Activated CD4-positive, alpha-beta T cell treated with anti-CD3 and anti-CD28 coated beads, Interleukin-2, amount 10 ng/mL, durations not matched to agents 7 days and 5 days (primary cell): ENCODE data around the gene AARS2. TPM values are rescaled to one million over a fixed set of nuclear protein-coding genes. Genes with fewer than 3 reads are reported as not detected.

ENCODE experiments used
- CTCF ChIA-PET: fragments of 350-600 bp; sonication (Branson Sonifier 250); formaldehyde crosslinking; loops from one replicate; lab custom pipeline; 2021; ENCODE audit warnings: antibody characterized with exemption; lab: Charles Lee
- POLR2A ChIA-PET: fragments of 350-600 bp; sonication (Branson Sonifier 250); formaldehyde crosslinking; loops from one replicate; lab custom pipeline; 2021; ENCODE audit warnings: antibody characterized with exemption; lab: Charles Lee
- DNase-seq: peaks from one replicate; pipeline ENCODE4 v3.0.0-alpha.2; 2020
- H3K27ac Mint-ChIP-seq: one replicate; pipeline ENCODE4 v1.8.0; 2021; ENCODE audit warnings: mild to moderate bottlenecking, moderate library complexity, mixed read lengths
- H3K27me3 Mint-ChIP-seq: one replicate; pipeline ENCODE4 v1.8.0; 2021; ENCODE audit warnings: mixed read lengths
- H3K36me3 Mint-ChIP-seq: one replicate; pipeline ENCODE4 v1.8.0; 2021; ENCODE audit warnings: low read depth, mixed read lengths
- H3K4me1 Mint-ChIP-seq: one replicate; pipeline ENCODE4 v1.8.0; 2021; ENCODE audit warnings: mixed read lengths
- H3K4me3 Mint-ChIP-seq: one replicate; pipeline ENCODE4 v1.8.0; 2021; ENCODE audit warnings: mild to moderate bottlenecking, moderate library complexity, mixed read lengths
- H3K9me3 Mint-ChIP-seq: one replicate; pipeline ENCODE4 v1.8.0; 2021; ENCODE audit warnings: mixed read lengths
- total RNA-seq, 2 experiments: library from RNA; stranded (reverse); gene quantifications; one replicate each; pipeline ENCODE4 v1.2.3, GENCODE V29; 2021

AARS2 gene
- total RNA-seq, 2 experiments from 2014 or later = 16.8 to 19.6 TPM

- H3K27ac Mint-ChIP-seq = peak overlapping the region; percentile 81
- POLR2A ChIA-PET = interaction anchor here (0.5 to 2.4 kb wide), 2 partner anchors 8 to 147 kb away, joined by 4 to 15 read pairs; partner anchors contain the start of gene HSP90AB1
- no peaks in the 10 kb centered on the region for H3K9me3 Mint-ChIP-seq
- CTCF ChIA-PET = interaction anchor here (0.9 to 5.8 kb wide), 8 partner anchors 10 to 120 kb away, joined by 3 to 66 read pairs (median 3); partner anchors contain the start of gene HSP90AB1
- DNase-seq = no peak
- H3K27me3 Mint-ChIP-seq = no peaks in the 10 kb centered on the region
- H3K4me1 Mint-ChIP-seq = peaks cover 63% of the 10 kb centered on the region
- H3K4me3 Mint-ChIP-seq = peak overlapping the region; percentile 84
- H3K36me3 Mint-ChIP-seq = peaks cover 49% of the 10 kb centered on the region
These were observed 57.9 kb downstream of the AARS2 start for GRCh38 chr6:44255105-44255808.

DNA sequence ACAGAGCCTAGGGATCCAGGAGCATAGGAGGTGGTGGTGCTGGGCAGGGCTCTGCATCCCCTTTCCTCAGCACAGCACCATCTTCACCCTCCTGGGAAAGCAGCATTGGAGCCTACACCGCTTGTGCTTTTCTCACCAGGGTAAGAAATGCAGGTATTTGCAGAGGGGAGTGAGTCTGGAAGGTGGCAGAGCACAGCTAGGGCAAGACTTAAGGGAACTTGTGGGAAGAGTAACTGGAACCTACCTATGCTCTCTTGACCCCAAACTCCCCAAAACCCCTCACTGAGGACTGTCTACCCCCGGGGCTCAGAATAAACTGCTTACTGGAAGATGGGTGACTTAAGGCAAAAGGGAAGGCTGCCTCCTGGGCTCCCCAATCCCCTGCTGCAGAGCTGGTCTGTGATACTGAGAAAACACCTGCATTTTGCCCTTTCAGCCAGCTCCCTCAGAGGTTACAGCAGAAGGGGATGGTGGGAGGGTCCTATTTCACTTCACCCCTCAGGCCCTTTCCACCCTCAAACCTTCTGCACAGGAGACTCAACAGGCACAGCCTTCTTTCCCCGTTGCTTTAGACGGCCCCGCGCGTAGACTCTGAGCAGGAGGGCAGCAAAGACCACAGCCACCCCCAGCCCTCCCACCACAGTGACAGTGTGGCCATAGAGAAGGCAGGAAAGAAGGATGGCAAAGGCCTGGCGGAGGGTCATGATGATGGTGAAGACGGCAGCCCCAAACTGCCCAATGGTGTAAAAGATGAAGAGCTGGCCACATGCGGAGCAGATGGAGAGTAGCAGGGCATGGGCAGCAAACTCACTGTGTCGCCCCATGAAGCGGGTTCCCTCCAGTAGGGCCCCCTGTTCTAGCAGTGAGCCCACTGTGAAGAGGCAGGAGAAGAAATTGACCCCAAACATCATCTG is 58.7 kb downstream of the AARS2 start:
- H3K4me1 Mint-ChIP-seq = peaks cover 71% of the 10 kb centered on the region
- ChIA-PET POLR2A (interaction anchor here (0.5 to 2.4 kb wide), 2 partner anchors 7 to 147 kb away, joined by 4 to 15 read pairs; partner anchors contain the start of gene HSP90AB1), CTCF (interaction anchor here (0.9 to 5.8 kb wide), 8 partner anchors 8 to 121 kb away, joined by 3 to 66 read pairs (median 3); partner anchors contain the start of gene HSP90AB1)
- H3K36me3 Mint-ChIP-seq = peaks cover 57% of the 10 kb centered on the region
- peak overlapping the region; percentile 28 for H3K27ac Mint-ChIP-seq
- H3K9me3 Mint-ChIP-seq = no peaks in the 10 kb centered on the region
- no peak for DNase-seq
- no peak overlapping the region for H3K4me3 Mint-ChIP-seq
- no peaks in the 10 kb centered on the region for H3K27me3 Mint-ChIP-seq

DNA sequence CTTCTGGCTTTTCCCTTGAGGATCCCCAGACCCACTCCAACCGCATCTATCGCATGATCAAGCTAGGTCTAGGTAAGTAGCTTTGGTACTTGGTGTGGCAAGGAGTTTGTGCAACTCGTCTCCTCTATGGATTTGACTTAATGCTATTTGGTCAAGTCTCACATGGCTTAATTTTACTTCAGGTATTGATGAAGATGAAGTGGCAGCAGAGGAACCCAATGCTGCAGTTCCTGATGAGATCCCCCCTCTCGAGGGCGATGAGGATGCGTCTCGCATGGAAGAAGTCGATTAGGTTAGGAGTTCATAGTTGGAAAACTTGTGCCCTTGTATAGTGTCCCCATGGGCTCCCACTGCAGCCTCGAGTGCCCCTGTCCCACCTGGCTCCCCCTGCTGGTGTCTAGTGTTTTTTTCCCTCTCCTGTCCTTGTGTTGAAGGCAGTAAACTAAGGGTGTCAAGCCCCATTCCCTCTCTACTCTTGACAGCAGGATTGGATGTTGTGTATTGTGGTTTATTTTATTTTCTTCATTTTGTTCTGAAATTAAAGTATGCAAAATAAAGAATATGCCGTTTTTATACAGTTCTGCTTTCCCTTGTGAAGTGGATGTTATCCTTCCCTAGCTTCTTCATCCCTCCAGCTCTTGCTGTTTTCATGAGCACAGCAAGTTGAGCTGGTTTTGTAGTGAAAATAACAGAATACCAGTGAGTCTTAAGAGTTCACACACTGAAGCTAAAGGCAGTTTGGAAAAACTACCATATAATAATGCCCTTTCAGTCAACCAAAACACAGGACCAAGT is 59.6 kb downstream of the AARS2 start:
- CTCF ChIA-PET = interaction anchor here (0.9 to 5.8 kb wide), 6 partner anchors 8 to 29 kb away, joined by 3 to 66 read pairs (median 6); partner anchors contain the start of gene HSP90AB1
- peak; percentile 74 for DNase-seq
- H3K9me3 Mint-ChIP-seq = no peaks in the 10 kb centered on the region
- H3K36me3 Mint-ChIP-seq = peaks cover 64% of the 10 kb centered on the region
- H3K27me3 Mint-ChIP-seq = no peaks in the 10 kb centered on the region
- POLR2A ChIA-PET = no interaction called here
- no peak overlapping the region for H3K4me3 Mint-ChIP-seq
- H3K4me1 Mint-ChIP-seq = peaks cover 81% of the 10 kb centered on the region
- no peak overlapping the region for H3K27ac Mint-ChIP-seq

- DNase-seq = no peak
- H3K4me1 Mint-ChIP-seq = peaks cover 79% of the 10 kb centered on the region
- H3K27ac Mint-ChIP-seq = no peak overlapping the region
- H3K9me3 Mint-ChIP-seq = no peaks in the 10 kb centered on the region
- H3K27me3 Mint-ChIP-seq = no peaks in the 10 kb centered on the region
- H3K36me3 Mint-ChIP-seq = peaks cover 77% of the 10 kb centered on the region
- POLR2A ChIA-PET = interaction anchor here (0.7 kb wide), 1 partner anchor 79 kb away, joined by 3 read pairs; no protein-coding TSS in a partner anchor
- H3K4me3 Mint-ChIP-seq = no peak overlapping the region
- CTCF ChIA-PET = interaction anchor here (0.9 to 3.2 kb wide), 5 partner anchors 10 to 28 kb away, joined by 3 to 8 read pairs (median 5); no protein-coding TSS in a partner anchor
These were observed 61.3 kb downstream of the AARS2 start for GRCh38 chr6:44251576-44252524.

DNA sequence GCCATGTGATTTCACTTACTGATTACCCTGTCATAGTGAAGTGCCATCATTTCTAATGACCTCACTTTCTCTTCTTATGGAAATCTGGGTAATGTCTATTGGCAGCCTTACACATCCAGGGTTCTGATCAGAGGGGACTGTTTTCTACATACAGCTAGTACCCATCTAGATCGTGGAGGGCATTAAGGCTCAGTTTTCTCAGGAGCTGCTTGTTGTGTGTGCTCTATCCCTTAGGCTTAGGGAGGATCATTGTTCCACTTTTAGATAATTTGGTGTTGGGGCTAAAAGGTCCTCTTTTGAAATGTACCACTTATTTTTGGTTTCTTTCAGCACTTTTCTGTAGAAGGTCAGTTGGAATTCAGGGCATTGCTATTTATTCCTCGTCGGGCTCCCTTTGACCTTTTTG is 62.4 kb downstream of the AARS2 start:
- POLR2A ChIA-PET = no interaction called here
- H3K4me3 Mint-ChIP-seq = no peak overlapping the region
- CTCF ChIA-PET = interaction anchor here (0.9 to 3.2 kb wide), 5 partner anchors 8 to 26 kb away, joined by 3 to 8 read pairs (median 5); no protein-coding TSS in a partner anchor
- H3K9me3 Mint-ChIP-seq = no peaks in the 10 kb centered on the region
- no peak for DNase-seq
- H3K4me1 Mint-ChIP-seq = peaks cover 72% of the 10 kb centered on the region
- no peak overlapping the region for H3K27ac Mint-ChIP-seq
- H3K27me3 Mint-ChIP-seq = no peaks in the 10 kb centered on the region
- H3K36me3 Mint-ChIP-seq = peaks cover 79% of the 10 kb centered on the region

GRCh38 chr6:44250067-44250717 is 63.0 kb downstream of the AARS2 start:
- ChIA-PET CTCF (interaction anchor here (1.7 to 2.1 kb wide), 2 partner anchors 8 to 13 kb away, joined by 5 to 6 read pairs; no protein-coding TSS in a partner anchor), POLR2A (no interaction called here)
- Mint-ChIP-seq H3K36me3 (peaks cover 79% of the 10 kb centered on the region), H3K27me3 (no peaks in the 10 kb centered on the region), H3K4me3 (peak overlapping the region; percentile 3), H3K9me3 (no peaks in the 10 kb centered on the region), H3K27ac (no peak overlapping the region), H3K4me1 (peaks cover 72% of the 10 kb centered on the region)
- no peak for DNase-seq

Other genes with a start within 250 kb of the AARS2 start
- gene MRPL14, start 185.9 kb downstream of the AARS2 start, total RNA-seq = 10 to 100 TPM; 37.6 to 47.2 TPM
- 10 to 100 TPM; 14.5 to 15.3 TPM for gene TMEM63B, start 185.8 kb downstream of the AARS2 start, total RNA-seq
- 1 to 10 TPM; 2.5 to 3.0 TPM for gene CAPN11, start 154.5 kb downstream of the AARS2 start, total RNA-seq
- not detected for gene MYMX, start 96.4 kb downstream of the AARS2 start, total RNA-seq
- 10 to 100 TPM; 38.5 to 46.9 TPM for gene SLC29A1, start 89.8 kb downstream of the AARS2 start, total RNA-seq
- gene HSP90AB1, start 66.2 kb downstream of the AARS2 start, total RNA-seq = 100 to 1,000 TPM; 522 to 571 TPM
- 10 to 100 TPM; 29.5 to 30.1 TPM for gene SLC35B2, start 55.8 kb downstream of the AARS2 start, total RNA-seq
- gene NFKBIE, start 47.8 kb downstream of the AARS2 start, total RNA-seq = 10 to 100 TPM; 14.7 to 15.3 TPM
- gene TMEM151B, start 42.9 kb downstream of the AARS2 start, total RNA-seq = not detected
- gene SPATS1, start 29.3 kb upstream of the AARS2 start, total RNA-seq = not detected
- 10 to 100 TPM; 24.4 to 29.8 TPM for gene CDC5L, start 74.4 kb upstream of the AARS2 start, total RNA-seq